ENCODE measurements around the gene PEX14. TPM values are rescaled to one million over a fixed set of nuclear protein-coding genes. Genes with fewer than 3 reads are reported as not detected.

The PEX14 gene
- total RNA-seq, 1 donor from 2014 or later = 19.2 TPM

GRCh38 chr1:10536133-10536770 is 61.5 kb downstream of the PEX14 start:
- H3K4me3 ChIP-seq (ENCODE audit: low read depth, low read length) = no peak overlapping the region
- TF ChIP-seq, protein P1, sequence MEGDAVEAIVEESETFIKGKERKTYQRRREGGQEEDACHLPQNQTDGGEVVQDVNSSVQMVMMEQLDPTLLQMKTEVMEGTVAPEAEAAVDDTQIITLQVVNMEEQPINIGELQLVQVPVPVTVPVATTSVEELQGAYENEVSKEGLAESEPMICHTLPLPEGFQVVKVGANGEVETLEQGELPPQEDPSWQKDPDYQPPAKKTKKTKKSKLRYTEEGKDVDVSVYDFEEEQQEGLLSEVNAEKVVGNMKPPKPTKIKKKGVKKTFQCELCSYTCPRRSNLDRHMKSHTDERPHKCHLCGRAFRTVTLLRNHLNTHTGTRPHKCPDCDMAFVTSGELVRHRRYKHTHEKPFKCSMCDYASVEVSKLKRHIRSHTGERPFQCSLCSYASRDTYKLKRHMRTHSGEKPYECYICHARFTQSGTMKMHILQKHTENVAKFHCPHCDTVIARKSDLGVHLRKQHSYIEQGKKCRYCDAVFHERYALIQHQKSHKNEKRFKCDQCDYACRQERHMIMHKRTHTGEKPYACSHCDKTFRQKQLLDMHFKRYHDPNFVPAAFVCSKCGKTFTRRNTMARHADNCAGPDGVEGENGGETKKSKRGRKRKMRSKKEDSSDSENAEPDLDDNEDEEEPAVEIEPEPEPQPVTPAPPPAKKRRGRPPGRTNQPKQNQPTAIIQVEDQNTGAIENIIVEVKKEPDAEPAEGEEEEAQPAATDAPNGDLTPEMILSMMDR (conservative IDR thresholded peaks at IDR 0.05; ENCODE audit: low read depth, low read length) = no peak
- no peak for DNase-seq (ENCODE audit: low read depth)

- DNase-seq (ENCODE audit: low read depth) = no peak
- TF ChIP-seq, protein P1 (conservative IDR thresholded peaks at IDR 0.05; ENCODE audit: low read depth, low read length) = no peak
- no peak overlapping the region for H3K4me3 ChIP-seq (ENCODE audit: low read depth, low read length)
Observed at GRCh38 chr1:10537082-10537766, 62.5 kb downstream of the PEX14 start.

GRCh38 chr1:10538646-10539355 is 64.1 kb downstream of the PEX14 start:
- DNase-seq (ENCODE audit: low read depth) = no peak

GRCh38 chr1:10539411-10540043 is 64.8 kb downstream of the PEX14 start:
- H3K4me3 ChIP-seq (ENCODE audit: low read depth, low read length) = no peak overlapping the region
- TF ChIP-seq, protein P1 (conservative IDR thresholded peaks at IDR 0.05; ENCODE audit: low read depth, low read length) = no peak
- DNase-seq (ENCODE audit: low read depth) = no peak

More at GRCh38 chr1:10538646-10539355, 64.1 kb downstream of the PEX14 start:
- TF ChIP-seq, protein P1 (conservative IDR thresholded peaks at IDR 0.05; ENCODE audit: low read depth, low read length) = no peak
- no peak overlapping the region for H3K4me3 ChIP-seq (ENCODE audit: low read depth, low read length)

DNA sequence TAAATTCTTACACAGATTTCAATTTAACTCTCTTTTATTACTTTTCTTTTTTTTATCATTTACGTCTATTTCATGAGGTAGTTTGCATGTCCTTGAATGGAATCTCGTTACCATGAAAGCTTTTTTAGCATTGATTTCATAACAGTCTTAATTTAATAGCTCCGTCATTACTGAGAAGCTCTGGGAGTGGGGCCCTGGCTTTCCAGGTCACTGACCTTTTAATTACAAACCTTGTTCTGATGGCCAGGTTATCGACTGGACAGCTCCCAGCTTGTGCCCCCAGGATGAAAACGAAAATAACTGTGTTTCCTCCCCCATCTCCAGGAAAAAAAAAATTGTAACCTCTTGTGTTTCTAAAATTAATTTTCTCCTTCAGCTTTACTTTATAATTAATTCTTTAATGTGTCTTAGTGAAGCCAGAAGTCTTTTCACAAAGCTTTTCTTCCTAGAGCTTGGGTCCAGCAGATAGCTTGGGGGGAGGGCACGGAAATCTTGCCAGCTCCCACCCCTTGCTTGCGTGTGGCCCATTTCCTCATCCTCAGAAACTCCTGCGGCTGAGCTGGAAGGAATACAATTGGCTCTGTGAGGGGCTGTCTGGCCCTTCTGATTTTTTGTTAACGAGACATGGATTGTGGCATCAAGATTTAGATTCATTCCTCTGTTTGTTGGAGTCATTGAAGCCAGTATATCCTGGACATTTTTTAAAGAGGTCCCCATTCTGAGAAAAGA is 65.7 kb downstream of the PEX14 start:
- no peak for DNase-seq (ENCODE audit: low read depth)
- TF ChIP-seq, protein P1 (conservative IDR thresholded peaks at IDR 0.05; ENCODE audit: low read depth, low read length) = no peak
- H3K4me3 ChIP-seq (ENCODE audit: low read depth, low read length) = no peak overlapping the region

DNA sequence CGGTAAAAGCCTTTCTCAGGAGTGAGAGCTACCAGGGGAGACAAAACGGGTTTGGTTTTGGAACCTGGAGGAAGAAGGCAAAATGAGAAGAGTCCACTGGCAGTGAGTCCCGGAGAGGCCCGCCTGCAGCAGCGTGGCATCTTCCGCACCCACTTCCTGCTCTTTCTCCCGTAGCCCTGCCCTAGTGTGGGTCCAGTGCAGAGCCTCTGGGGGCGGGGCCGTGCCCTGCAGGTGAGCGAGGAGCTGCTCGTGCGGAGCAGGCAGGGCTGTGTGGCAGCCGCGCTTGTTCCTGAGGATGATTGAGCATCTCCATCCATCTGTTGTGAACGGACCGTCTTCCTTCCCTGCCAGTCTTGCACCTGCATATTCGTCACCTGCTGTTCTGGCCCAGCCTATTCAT is 66.5 kb downstream of the PEX14 start:
- no peak overlapping the region for H3K4me3 ChIP-seq (ENCODE audit: low read depth, low read length)
- DNase-seq (ENCODE audit: low read depth) = no peak
- TF ChIP-seq, protein P1 (conservative IDR thresholded peaks at IDR 0.05; ENCODE audit: low read depth, low read length) = no peak

All from epithelial cell of proximal tubule (primary cell).